HG02870 (cell line): ENCODE data around the gene SULF2.

ENCODE experiments used
- ATAC-seq: cut with Tn5 transposase; IDR thresholded peaks from one replicate; pipeline ENCODE4 v1.9.1; 2021; ENCODE audit warnings: mild to moderate bottlenecking, moderate library complexity; ENCODE audit not compliant: unreplicated experiment

The SULF2 gene

DNA sequence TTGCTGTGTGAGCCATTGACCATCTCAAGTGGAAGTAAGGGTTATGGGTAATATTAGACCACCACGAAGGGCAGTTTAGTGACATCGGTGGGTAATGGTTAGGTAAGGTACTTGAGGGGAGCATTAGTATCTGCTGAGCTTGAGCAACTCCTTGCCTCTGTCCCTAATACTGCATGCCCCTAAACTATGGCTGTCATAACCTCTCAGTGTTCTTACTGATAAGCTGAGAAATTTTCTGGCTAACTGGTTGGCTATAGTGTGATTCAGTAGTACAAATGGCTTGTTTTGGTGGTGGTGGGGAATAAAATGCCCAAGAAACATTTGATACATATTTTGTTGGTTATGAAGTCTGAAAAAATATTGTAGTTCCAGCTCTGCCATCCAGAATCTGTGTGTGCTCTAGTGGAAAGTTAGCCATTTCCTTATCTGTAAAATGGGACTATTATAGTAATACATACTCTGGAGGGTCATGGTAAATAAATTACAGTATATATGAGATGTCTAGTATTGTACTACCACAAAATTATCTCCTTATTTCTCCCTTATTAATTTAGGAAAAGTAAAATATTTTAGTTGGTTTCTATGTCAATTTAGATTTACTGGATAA, 170.5 kb downstream of the SULF2 start:
- no peak for ATAC-seq

DNA sequence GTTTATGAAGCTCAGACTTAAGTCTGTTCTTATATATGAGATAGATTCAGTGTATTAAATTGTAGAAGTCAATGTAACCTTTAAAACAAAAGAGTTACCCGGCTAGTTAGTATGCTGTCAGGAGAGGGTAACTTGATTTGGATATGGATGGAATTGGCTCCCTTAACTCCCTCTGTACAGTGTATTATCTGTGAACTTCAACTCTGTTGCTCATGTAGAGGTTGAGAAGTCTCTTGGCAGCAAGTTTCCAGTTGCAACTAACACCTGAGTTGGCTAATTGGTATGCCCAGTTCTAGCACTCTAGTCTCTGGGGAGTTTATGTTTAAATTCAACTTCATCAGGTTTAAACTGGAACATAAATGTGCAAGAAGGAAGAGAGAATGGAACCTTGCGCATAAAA, 172.6 kb downstream of the SULF2 start:
- ATAC-seq, result no peak

DNA sequence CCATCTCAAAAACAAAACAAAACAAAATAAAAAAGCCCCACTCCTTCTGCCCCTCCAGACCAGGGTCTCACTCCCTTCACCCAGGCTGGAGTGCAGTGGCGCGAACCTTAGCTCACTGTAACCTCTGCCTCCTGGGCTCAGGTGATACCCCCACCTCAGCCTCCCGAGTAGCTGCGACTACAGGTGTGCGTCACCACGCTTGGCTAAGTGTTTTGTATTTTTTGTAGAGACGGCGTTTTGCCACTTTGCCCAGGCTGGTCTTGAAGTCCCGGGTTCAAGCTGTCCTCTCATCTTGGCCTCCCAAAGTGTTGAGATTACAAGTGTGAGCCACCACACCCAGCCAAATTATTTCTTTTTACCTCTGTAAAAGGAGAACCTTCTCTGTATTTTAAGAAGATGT, 173.5 kb downstream of the SULF2 start:
- no peak for ATAC-seq

DNA sequence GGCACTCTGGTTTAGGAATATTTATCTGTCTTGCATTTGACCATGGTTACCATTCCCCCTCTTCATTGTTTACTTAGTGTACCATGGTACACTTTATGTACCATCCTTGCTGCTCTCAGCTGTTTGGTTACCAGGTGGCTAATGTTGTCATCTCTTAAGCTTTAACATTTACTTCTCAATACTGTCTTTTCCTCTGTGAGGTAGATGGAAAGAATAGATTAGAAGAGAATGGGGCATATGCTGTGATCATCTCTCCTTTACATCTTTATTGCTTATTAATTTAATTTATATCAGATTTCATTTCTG, 174.4 kb downstream of the SULF2 start:
- ATAC-seq, result no peak

DNA sequence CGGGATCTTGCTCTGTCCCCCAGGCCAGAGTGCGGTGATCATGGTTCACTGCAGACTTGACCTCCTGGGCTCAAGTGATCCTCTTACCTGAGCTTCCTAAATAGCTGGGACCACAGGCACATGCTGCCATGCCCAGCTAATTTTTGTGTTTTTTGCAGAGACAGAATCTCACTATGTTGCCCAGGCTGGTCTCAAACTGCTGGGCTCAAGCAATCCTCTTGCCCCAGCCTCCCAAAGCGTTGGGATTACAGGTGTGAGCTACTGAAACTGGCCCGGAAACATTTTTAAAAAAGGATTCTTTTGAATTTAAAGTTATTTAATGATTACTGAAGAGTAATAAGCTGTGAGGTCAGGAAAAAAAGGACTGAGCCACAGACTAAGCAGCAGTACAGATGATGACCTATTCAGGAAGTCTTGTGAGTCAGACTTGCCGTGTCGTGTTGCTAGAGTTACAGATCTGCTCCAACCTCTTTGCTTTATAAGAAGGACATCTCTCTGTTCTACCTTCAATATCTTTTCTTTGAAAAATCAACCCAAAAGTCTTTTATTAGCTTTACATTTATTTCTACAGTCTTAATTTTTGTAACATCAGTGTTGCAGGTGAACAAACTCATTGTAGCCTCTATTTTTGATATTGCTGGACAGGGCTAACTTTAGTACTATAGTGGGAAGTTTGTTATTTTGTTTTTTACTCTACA, 174.9 kb downstream of the SULF2 start:
- ATAC-seq, result peak; percentile 66

DNA sequence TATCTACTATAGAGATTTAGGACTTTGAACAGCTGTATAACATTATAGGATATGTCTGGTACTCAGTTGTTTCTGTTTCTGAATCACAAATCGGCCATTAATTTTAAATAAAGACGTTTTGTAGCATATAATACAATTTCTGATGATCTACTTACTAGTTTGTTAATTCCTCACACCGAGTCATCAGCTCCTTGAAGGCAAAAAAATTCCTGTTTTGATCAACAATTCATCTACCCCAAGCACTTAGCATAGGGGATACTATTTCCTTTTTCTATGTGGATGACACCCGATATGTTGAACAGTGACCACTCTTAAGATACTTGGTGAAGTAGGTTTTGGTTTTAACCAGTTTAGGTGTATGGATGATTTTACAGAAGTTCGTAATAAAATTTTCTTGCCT, 176.3 kb downstream of the SULF2 start:
- ATAC-seq, result no peak
